Measurements from ENCODE around the gene EYS. TPM values are rescaled to one million over a fixed set of nuclear protein-coding genes. Genes with fewer than 3 reads are reported as not detected.

Gene EYS
- total and polyA plus RNA-seq, 9 of the 15 experiments (the other 6 are each of a cell fraction or from before 2014, with no cell fraction given), result 0.03 to 0.36 (median 0.10) TPM; not detected in 2

DNA sequence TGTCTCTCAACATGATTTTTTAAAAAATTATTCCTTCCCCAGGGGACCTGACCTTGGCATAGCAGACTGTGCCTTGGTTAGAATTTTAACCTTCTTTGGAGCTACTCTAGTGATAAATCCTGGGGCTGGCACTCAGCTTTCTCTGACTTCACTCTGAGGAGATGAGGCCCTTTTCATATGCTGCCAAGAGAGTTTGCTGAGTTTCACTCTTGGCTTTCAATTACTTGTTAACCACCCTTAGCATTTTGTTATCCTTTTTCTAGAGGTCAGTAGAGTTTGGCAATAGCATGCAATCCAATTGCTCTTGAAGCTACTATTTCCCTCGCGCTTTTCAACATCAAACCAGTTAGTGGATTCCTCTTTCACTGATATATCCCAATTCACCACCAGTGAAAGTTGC is 920.3 kb downstream of the EYS start:
- H4K20me1 ChIP-seq (replicated peaks; ENCODE audit: control insufficient read depth, insufficient read depth, low read length), result no peaks in the 10 kb centered on the region
- in situ Hi-C loops (cut with MboI), result no loop called here
- no peaks in the 10 kb centered on the region for H3K27me3 ChIP-seq (ENCODE audit: control insufficient read depth in 2 of 2, insufficient read depth in 2 of 2, low read length in 2 of 2)
- H3K9me3 ChIP-seq (replicated peaks; ENCODE audit: control insufficient read depth, insufficient read depth, low read depth, low read length), result no peaks in the 10 kb centered on the region
- H3K27ac ChIP-seq (ENCODE audit: extremely low read depth, low read depth, low read length), result no peak overlapping the region
- H3K9me1 ChIP-seq (ENCODE audit: control insufficient read depth, insufficient read depth, low read length), result no peaks in the 10 kb centered on the region
- BruUV-seq (replicated peaks), result no TSS peak
- no peak overlapping the region for H3K4me3 ChIP-seq
- H3K79me2 ChIP-seq (ENCODE audit: control insufficient read depth, insufficient read depth, low read length), result no peaks in the 10 kb centered on the region
- no peak for ATAC-seq
- ChIA-PET CTCF (ENCODE audit: low intra/inter-chr PET ratio) (no interaction called here), POLR2A (no interaction called here)
- no peak overlapping the region for H3K9ac ChIP-seq (ENCODE audit: insufficient read depth in 1 of 2, low read depth in 2 of 2, low read length in 2 of 2)
- H3K4me2 ChIP-seq (ENCODE audit: insufficient read depth, low read length), result no peak overlapping the region
- H3K36me3 ChIP-seq (ENCODE audit: control insufficient read depth, insufficient read depth, low read length), result no peaks in the 10 kb centered on the region
- no peak overlapping the region for H2AFZ ChIP-seq (ENCODE audit: low read depth, low read length)
- 0% methylated on average over 2 of the region's 2 CpGs for WGBS (ENCODE audit: insufficient coverage, low coverage, missing lambda C conversion rate)
- FAIRE-seq, result no peak
- no peak for DNase-seq (ENCODE audit: extremely low read depth in 1 of 4, low spot score in 3 of 4)
- H3K4me1 ChIP-seq (replicated peaks in 1 of 2; ENCODE audit: control insufficient read depth in 2 of 2, insufficient read depth in 2 of 2, low read length in 2 of 2), result no peaks in the 10 kb centered on the region
- intact Hi-C loops (cut with micrococcal nuclease), result no loop called here
- no peak for TF ChIP-seq PURB (CRISPR knock-in tag; IDR thresholded peaks at IDR 0.05; ENCODE audit: low read depth)
- TF ChIP-seq, protein P1, sequence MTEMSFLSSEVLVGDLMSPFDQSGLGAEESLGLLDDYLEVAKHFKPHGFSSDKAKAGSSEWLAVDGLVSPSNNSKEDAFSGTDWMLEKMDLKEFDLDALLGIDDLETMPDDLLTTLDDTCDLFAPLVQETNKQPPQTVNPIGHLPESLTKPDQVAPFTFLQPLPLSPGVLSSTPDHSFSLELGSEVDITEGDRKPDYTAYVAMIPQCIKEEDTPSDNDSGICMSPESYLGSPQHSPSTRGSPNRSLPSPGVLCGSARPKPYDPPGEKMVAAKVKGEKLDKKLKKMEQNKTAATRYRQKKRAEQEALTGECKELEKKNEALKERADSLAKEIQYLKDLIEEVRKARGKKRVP (CRISPR knock-in tag; IDR thresholded peaks at IDR 0.05), result no peak
- no peak for TF ChIP-seq STAT5B (CRISPR knock-in tag; IDR thresholded peaks at IDR 0.05)
- TF ChIP-seq HINFP (tag; conservative IDR thresholded peaks at IDR 0.05; ENCODE audit: low read depth), result no peak
- TF ChIP-seq, protein P2, sequence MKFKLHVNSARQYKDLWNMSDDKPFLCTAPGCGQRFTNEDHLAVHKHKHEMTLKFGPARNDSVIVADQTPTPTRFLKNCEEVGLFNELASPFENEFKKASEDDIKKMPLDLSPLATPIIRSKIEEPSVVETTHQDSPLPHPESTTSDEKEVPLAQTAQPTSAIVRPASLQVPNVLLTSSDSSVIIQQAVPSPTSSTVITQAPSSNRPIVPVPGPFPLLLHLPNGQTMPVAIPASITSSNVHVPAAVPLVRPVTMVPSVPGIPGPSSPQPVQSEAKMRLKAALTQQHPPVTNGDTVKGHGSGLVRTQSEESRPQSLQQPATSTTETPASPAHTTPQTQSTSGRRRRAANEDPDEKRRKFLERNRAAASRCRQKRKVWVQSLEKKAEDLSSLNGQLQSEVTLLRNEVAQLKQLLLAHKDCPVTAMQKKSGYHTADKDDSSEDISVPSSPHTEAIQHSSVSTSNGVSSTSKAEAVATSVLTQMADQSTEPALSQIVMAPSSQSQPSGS (CRISPR knock-in tag; IDR thresholded peaks at IDR 0.05), result no peak
- no peak for TF ChIP-seq ZNF224 (CRISPR knock-in tag; IDR thresholded peaks at IDR 0.05)
- TF ChIP-seq RAD51 (IDR thresholded peaks at IDR 0.05; ENCODE audit: borderline replicate concordance, low read depth), result no peak
- TF ChIP-seq KDM2B (CRISPR knock-in tag; IDR thresholded peaks at IDR 0.05), result no peak
- no peak for TF ChIP-seq GTF2F1 (IDR thresholded peaks at IDR 0.05; ENCODE audit: low read depth, low read length)
- no peak for TF ChIP-seq SIX5 (IDR thresholded peaks at IDR 0.05; ENCODE audit: borderline replicate concordance in 1 of 2, insufficient read depth in 1 of 2, low read depth in 1 of 2, low read length in 2 of 2)
- no peak for TF ChIP-seq ZNF41 (CRISPR knock-in tag; conservative IDR thresholded peaks at IDR 0.05)
- TF ChIP-seq ZNF589 (CRISPR knock-in tag; IDR thresholded peaks at IDR 0.05; ENCODE audit: low read depth), result no peak
- TF ChIP-seq, protein P3, sequence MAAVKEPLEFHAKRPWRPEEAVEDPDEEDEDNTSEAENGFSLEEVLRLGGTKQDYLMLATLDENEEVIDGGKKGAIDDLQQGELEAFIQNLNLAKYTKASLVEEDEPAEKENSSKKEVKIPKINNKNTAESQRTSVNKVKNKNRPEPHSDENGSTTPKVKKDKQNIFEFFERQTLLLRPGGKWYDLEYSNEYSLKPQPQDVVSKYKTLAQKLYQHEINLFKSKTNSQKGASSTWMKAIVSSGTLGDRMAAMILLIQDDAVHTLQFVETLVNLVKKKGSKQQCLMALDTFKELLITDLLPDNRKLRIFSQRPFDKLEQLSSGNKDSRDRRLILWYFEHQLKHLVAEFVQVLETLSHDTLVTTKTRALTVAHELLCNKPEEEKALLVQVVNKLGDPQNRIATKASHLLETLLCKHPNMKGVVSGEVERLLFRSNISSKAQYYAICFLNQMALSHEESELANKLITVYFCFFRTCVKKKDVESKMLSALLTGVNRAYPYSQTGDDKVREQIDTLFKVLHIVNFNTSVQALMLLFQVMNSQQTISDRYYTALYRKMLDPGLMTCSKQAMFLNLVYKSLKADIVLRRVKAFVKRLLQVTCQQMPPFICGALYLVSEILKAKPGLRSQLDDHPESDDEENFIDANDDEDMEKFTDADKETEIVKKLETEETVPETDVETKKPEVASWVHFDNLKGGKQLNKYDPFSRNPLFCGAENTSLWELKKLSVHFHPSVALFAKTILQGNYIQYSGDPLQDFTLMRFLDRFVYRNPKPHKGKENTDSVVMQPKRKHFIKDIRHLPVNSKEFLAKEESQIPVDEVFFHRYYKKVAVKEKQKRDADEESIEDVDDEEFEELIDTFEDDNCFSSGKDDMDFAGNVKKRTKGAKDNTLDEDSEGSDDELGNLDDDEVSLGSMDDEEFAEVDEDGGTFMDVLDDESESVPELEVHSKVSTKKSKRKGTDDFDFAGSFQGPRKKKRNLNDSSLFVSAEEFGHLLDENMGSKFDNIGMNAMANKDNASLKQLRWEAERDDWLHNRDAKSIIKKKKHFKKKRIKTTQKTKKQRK (IDR thresholded peaks at IDR 0.05; ENCODE audit: borderline replicate concordance, low read depth, low read length), result no peak
